Measurements from ENCODE around the gene POLR2F.

DNA sequence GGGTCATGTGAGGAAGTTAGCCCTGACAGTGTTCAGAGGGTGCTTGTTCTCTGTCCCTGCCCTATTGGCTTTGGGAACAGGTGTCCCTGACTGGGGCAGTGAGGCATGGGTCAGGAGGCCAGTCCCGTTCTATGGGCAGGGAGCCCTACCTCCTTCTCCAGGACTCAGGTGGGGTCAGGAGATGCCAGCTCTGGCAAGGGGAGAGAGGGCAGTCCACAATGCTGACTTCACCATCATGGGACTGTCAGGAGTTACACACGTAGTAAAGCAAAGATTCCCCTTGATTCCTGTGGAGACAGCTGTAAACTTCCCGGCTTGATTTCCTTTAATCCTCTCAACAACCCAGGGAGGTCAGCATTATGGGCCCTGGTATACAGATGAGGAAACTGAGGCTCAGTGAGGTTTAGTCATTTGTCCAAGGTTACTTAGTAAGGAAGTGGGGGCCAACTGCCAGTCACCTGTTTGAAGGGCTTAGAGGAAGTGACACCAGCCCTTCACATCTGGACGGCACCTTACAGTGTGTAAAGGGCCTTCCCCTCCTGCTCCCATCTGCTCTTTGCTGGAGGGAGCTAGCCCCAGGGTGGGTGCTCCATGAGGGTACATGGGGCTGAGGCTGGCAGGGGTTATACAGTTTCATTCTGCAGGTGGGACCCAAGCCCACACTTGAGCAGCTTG is 35.5 kb upstream of the POLR2F start:
- TF ChIP-seq, protein P1, sequence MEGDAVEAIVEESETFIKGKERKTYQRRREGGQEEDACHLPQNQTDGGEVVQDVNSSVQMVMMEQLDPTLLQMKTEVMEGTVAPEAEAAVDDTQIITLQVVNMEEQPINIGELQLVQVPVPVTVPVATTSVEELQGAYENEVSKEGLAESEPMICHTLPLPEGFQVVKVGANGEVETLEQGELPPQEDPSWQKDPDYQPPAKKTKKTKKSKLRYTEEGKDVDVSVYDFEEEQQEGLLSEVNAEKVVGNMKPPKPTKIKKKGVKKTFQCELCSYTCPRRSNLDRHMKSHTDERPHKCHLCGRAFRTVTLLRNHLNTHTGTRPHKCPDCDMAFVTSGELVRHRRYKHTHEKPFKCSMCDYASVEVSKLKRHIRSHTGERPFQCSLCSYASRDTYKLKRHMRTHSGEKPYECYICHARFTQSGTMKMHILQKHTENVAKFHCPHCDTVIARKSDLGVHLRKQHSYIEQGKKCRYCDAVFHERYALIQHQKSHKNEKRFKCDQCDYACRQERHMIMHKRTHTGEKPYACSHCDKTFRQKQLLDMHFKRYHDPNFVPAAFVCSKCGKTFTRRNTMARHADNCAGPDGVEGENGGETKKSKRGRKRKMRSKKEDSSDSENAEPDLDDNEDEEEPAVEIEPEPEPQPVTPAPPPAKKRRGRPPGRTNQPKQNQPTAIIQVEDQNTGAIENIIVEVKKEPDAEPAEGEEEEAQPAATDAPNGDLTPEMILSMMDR (IDR thresholded peaks at IDR 0.05) = no peak
- TF ChIP-seq EZH2 (IDR thresholded peaks at IDR 0.05) = no peak
- no peak for TF ChIP-seq EZH2phosphoT487 (IDR thresholded peaks at IDR 0.05)

Measured in neural progenitor cell (in vitro differentiated cells).